Embryonic facial prominence (tissue), 1 donor: ENCODE results near the gene BPIFA3.

Experiments
- DNase-seq: peaks from one replicate; pipeline ENCODE4 v3.0.0-alpha.2; 2016; ENCODE audit errors: extremely low spot score

BPIFA3 gene

GRCh38 chr20:33262658-33263065, 45.5 kb downstream of the BPIFA3 start:
- DNase-seq: no peak

GRCh38 chr20:33263784-33264183, 46.6 kb downstream of the BPIFA3 start:
- DNase-seq: no peak

- no peak for DNase-seq
Measured at GRCh38 chr20:33267701-33268100, 50.5 kb downstream of the BPIFA3 start.

- no peak for DNase-seq
Measured at GRCh38 chr20:33272155-33272873, 55.2 kb downstream of the BPIFA3 start.

GRCh38 chr20:33273117-33273851, 56.1 kb downstream of the BPIFA3 start:
- no peak for DNase-seq

- DNase-seq: no peak
Measured at GRCh38 chr20:33275215-33275614, 58.1 kb downstream of the BPIFA3 start.

- no peak for DNase-seq
Measured at GRCh38 chr20:33275871-33276270, 58.7 kb downstream of the BPIFA3 start.

- no peak for DNase-seq
Measured at GRCh38 chr20:33276303-33277113, 59.4 kb downstream of the BPIFA3 start.
